GM13976 (cell line): ENCODE results near the gene ANKRD66.

ENCODE experiments used
- DNase-seq: peaks from one replicate; pipeline ENCODE4 v3.0.0; 2012; ENCODE audit warnings: low spot score
- in situ Hi-C: fragments of 300-500 bp; cut with MboI; formaldehyde crosslinking; loops from one replicate; pipeline ENCODE4 v1.12.0; 2022; ENCODE audit warnings: low sequenced_read_pairs, mixed read lengths, inconsistent platforms; ENCODE audit not compliant: unreplicated experiment
- TF ChIP-seq, protein P1 (sequence below): IDR thresholded peaks from 2 replicates; pipeline ENCODE4 v1.5.1; 2012; ENCODE audit warnings: borderline replicate concordance, mild to moderate bottlenecking; ENCODE audit not compliant: insufficient read depth; ENCODE audit errors: extremely low read depth, missing control alignments, control extremely low read depth

The ANKRD66 gene

DNA sequence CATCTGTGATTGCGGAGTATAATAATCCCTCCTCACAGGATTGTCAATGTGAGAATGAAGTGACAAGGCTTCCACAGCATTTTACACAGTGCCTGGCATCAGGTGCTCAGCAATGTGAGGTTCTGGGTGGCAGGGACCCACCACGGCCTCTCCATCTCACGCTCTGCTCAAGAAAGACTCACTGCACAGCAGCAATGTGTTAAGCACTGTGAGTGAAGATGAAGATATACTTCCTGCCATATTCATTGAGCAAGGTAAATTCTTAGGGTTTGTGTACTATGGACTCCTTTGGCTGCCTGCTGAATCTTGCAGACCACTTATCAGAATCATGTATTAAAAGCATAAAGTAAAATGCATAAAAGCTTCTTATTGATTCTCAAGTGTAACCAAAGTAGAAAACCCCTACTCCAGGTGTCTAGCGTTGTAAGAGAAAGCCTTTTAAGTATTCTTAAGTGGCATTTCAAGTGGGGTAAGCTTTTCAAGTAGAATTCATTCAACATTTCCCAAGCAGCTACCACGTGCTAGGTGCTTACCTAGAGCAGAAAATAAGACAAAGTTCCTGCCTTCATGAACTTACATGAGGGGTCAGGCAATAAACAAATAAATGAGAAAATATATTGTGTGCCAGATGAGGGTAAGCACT, 29.5 kb downstream of the ANKRD66 start:
- no peak for DNase-seq
- TF ChIP-seq, protein P1, sequence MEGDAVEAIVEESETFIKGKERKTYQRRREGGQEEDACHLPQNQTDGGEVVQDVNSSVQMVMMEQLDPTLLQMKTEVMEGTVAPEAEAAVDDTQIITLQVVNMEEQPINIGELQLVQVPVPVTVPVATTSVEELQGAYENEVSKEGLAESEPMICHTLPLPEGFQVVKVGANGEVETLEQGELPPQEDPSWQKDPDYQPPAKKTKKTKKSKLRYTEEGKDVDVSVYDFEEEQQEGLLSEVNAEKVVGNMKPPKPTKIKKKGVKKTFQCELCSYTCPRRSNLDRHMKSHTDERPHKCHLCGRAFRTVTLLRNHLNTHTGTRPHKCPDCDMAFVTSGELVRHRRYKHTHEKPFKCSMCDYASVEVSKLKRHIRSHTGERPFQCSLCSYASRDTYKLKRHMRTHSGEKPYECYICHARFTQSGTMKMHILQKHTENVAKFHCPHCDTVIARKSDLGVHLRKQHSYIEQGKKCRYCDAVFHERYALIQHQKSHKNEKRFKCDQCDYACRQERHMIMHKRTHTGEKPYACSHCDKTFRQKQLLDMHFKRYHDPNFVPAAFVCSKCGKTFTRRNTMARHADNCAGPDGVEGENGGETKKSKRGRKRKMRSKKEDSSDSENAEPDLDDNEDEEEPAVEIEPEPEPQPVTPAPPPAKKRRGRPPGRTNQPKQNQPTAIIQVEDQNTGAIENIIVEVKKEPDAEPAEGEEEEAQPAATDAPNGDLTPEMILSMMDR = no peak
- in situ Hi-C loops = no loop called here

DNA sequence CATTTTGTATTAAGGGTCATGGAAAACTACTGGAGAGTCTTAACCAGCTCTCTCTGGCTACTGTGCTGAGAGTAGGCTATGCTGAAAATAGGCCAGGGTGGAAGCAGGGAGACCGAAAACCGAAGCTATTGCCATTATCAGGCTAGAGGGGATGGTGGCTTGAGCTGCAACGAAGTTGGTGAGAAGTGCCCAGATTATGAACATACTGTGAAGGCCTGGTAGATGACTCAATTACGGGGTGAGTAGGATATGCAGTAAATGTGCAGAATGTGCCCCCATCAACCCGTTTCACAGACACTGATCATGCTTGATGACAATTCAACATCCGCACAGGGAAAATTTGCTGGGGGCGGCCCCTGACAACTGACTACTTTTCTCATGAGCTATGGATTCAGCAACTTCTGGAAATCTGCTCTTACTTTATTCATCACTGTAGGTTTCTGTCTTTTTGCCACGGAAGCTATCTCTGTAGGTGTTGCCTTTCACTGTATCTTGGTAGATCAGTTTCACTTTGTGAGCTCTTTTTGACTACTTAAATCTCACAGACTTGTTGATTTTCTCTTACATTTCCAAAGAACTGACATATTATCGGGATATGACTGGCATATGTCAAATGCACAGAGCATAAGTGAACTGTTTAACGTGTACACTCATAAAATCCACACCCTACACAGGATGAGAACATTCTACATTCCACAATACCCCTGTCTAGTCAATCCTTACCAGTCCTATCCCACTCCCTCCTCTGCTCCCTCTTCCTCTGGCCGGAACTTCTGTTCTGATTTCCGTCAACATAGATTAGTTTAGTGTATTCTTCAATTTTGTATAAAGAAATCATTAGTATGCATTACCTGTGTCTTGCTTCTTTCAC, 31.0 kb downstream of the ANKRD66 start:
- TF ChIP-seq, protein P1 = no peak
- DNase-seq = no peak
- in situ Hi-C loops = no loop called here

DNA sequence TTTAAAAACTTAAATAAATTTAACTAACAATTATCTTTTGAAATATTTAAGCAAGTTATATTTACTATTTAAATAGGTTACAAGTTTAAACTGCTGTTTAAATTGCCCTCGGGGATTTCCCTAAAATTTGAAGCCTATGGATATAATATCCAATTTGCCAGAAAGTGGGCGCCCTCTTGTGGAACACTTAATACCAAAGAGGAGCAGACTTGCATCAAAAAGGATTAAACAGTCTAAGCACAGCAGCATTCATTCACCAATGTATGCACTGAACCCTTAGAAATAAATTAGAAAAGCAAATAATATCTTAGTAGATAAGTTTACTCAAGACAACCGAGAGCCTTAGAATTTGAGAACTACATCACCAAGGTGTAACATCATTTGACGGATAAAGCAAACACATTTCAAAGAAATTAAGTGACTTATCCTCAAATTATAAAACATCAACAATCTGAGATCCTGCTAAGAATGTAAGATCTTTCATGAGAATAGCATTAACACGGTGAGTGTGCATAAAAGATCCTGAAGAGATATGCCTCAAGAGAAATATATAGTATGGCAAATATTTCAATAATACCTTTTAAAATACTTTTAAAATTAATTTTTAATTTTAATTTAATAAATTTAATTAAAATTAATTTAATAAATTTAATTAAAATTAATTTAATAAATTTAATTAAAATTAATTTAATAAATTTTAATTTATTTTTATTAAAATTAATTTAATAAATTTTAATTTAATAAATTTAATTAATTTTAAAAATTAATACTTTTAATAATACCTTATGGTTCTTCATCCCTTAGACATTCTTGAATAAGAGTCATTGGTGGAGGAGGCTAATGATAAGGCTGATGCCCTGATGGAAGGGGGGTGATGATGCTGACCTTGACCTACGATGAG, 35.0 kb downstream of the ANKRD66 start:
- TF ChIP-seq, protein P1 = peak; percentile 40
- peak; percentile 15 for DNase-seq
- in situ Hi-C loops = no loop called here

DNA sequence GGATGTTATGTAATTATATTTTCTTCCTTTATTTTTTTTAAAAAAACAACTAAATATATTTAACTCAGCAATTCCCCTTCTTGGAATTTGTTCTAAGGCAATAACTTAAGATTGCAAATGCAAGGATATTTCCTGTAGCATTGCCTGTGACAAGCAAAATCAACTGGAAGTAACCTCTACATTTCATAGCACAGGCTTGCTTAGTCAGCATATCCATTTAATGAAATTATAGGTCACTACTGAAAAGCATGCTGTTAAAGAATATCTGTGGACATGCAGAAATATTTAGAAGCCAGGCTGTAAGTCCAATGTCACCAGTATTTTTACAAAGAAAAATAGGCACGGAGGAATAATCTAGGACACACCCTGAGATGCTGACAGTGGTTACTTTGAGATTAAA, 37.8 kb downstream of the ANKRD66 start:
- in situ Hi-C loops = no loop called here
- no peak for DNase-seq
- TF ChIP-seq, protein P1 = no peak

DNA sequence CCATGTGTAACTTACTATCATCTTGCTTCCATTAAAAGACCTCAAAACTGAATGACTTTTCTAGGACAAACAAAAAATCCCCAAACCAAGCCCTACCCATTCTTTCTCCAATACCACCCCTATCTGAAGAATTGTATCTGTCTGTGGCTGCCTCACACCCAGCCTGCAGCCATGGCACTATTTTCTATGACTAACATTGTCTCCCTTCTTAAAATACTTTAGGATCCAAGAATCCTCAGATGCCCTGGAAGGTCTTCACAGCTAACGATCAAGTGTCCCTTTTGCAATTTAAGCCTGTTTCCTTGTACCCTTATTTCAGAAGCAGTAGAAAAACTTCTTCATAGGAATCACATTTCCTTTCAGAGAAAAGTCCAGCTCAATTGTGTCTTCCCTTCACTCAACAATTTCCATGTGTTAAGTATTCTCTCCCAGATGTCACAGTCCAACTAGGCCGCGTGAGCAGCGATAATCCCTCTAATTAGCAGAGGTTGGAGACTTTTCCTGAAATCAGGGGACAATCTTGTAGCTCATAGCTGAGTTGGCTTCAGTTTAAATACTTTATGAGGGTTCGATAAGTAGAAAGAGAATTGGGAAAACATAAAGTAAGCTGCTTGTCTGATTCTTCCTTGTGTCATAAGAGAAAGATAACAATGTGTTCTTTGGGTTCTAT, 41.3 kb downstream of the ANKRD66 start:
- in situ Hi-C loops = no loop called here
- TF ChIP-seq, protein P1 = no peak
- DNase-seq = no peak

DNA sequence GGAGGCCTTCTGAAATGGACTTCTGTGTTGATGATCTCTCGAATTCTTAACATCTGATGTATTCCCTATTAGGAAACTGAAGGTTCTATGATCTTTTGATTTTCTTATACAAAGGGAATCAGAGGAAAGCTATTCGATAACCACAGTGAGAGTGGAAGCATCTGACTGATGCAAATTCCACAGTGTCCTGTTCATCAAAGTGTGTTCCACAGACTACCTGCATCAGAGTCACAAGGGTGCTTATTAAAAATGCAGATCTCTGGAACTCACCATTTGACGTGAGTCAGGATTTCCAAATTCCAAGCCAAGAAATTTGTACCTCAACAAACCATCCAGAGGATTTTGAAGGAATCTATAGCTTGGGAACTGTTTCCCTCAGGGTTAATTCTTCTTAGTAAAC, 42.1 kb downstream of the ANKRD66 start:
- in situ Hi-C loops = no loop called here
- TF ChIP-seq, protein P1 = no peak
- no peak for DNase-seq
